Measurements from ENCODE around the gene GARIN3. TPM values are rescaled to one million over a fixed set of nuclear protein-coding genes. Genes with fewer than 3 reads are reported as not detected.
"Not testable (repeated sequence)": the region's sequence is repeated elsewhere in the genome, so short reads cannot be mapped to it uniquely, and the experiment has no call there.

Gene GARIN3
- total RNA-seq, 1 donor from 2014 or later, result not detected

- Histone ChIP-seq H3K4me1 (no peaks in the 10 kb centered on the region), H3K27me3 (ENCODE audit: low read depth) (no peaks in the 10 kb centered on the region), H3K9me3 (no peaks in the 10 kb centered on the region), H3K36me3 (no peaks in the 10 kb centered on the region), H3K4me3 (no peak overlapping the region), H3K27ac (no peak overlapping the region)
- intact Hi-C loops (cut with DNase I), result no loop called here
- no peak for TF ChIP-seq CTCF (IDR thresholded peaks at IDR 0.05)
- ATAC-seq, result no peak
- no peak for DNase-seq
These were observed 22.2 kb upstream of the GARIN3 start for GRCh38 chr5:157188270-157188669.

- ATAC-seq (no peak), DNase-seq (no peak)
- Histone ChIP-seq H3K4me1 (no peaks in the 10 kb centered on the region), H3K4me3 (no peak overlapping the region), H3K9me3 (no peaks in the 10 kb centered on the region), H3K27ac (no peak overlapping the region), H3K36me3 (no peaks in the 10 kb centered on the region), H3K27me3 (ENCODE audit: low read depth) (no peaks in the 10 kb centered on the region)
- intact Hi-C loops (cut with DNase I), result no loop called here
- no peak for TF ChIP-seq CTCF (IDR thresholded peaks at IDR 0.05)
These were observed 21.1 kb upstream of the GARIN3 start for GRCh38 chr5:157187046-157187754.

- no peaks in the 10 kb centered on the region for H3K4me1 ChIP-seq
- H3K27me3 ChIP-seq (ENCODE audit: low read depth), result no peaks in the 10 kb centered on the region
- no peak overlapping the region for H3K27ac ChIP-seq
- no peak for TF ChIP-seq CTCF (IDR thresholded peaks at IDR 0.05)
- DNase-seq (no peak), ATAC-seq (no peak)
- H3K4me3 ChIP-seq, result no peak overlapping the region
- intact Hi-C loops (cut with DNase I), result no loop called here
- no peaks in the 10 kb centered on the region for H3K9me3 ChIP-seq
- H3K36me3 ChIP-seq, result no peaks in the 10 kb centered on the region
These were observed 20.4 kb upstream of the GARIN3 start for GRCh38 chr5:157186309-157187045.

GRCh38 chr5:157185122-157185521 is 19.1 kb upstream of the GARIN3 start:
- H3K9me3 ChIP-seq; H3K36me3 ChIP-seq; ATAC-seq; H3K4me3 ChIP-seq; H3K27ac ChIP-seq; intact Hi-C loops (cut with DNase I); H3K27me3 ChIP-seq (ENCODE audit: low read depth); DNase-seq; H3K4me1 ChIP-seq: not testable (repeated sequence)

GRCh38 chr5:157184117-157184670 is 18.1 kb upstream of the GARIN3 start:
- ATAC-seq (no peak), DNase-seq (no peak)
- no peaks in the 10 kb centered on the region for H3K4me1 ChIP-seq
- intact Hi-C loops (cut with DNase I), result no loop called here
- H3K27ac ChIP-seq, result no peak overlapping the region
- peak overlapping the region; percentile 35 for H3K4me3 ChIP-seq
- H3K9me3 ChIP-seq, result no peaks in the 10 kb centered on the region
- no peaks in the 10 kb centered on the region for H3K27me3 ChIP-seq (ENCODE audit: low read depth)
- TF ChIP-seq CTCF (IDR thresholded peaks at IDR 0.05), result no peak
- no peaks in the 10 kb centered on the region for H3K36me3 ChIP-seq

Measured in lower lobe of right lung (tissue), 2 donors.